GM19328 (cell line): ENCODE measurements around the gene LGALS3BP.

Source experiments
- ATAC-seq: cut with Tn5 transposase; IDR thresholded peaks from one replicate; pipeline ENCODE4 v1.9.1; 2021; ENCODE audit warnings: mild to moderate bottlenecking, moderate library complexity; ENCODE audit not compliant: unreplicated experiment

LGALS3BP gene

DNA sequence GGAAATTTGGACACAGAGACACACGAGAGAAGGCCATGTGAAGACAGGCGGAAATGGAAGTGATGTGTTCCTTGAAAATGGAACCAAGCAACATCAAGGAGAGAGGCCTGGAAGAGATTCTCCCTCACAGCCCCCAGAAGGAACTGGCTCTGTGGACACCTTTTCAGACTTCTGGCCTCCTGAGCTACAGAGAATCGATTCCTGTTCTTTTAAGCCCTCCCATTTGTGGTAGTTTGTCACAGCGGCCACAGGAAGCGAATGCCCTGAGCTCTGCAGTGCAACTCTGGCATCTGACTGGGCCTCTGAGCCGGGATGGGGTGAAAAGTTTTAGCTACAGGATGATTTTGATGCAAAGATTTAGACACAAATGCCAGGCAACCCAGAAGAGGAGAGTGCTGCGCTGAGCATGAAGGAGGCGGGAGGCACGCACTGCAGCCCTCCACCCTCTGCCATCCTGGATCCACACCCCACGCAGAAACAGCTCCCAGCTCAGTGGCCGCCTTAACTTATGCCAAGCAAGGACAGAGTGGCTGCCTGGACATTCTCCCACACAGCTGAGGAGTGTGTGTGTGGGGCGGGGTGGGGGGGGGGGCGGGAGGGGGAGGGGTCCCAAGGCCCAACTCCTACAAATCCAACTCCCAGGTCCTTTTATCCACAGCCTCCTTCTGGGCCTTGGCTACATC lies 56.8 kb downstream of the LGALS3BP start:
- no peak for ATAC-seq

DNA sequence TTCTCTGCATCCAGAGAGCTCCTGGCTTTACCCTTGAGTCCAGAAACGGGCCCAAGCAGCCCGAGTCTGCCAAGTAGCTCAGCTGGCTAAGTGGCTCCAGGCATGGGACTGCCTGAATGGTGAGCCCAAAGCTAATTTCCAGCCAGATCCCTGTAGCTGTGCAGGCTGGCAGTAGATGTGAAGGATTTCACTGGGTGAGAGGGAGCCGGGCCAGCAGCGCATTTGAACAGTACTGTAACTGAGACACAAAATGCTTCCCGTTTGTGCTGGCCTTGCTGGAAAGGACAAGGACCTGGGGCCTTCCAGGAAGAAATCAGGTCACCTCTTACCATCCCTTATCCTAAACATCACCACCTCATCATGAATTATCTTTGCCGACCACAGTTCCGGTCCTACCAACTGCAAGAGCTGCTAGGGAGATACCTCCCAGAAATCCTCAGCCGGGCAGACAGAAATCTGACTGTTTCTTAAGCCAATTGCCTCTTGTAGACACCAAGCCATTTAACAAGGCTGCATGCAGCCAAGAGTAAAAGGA lies 58.2 kb downstream of the LGALS3BP start:
- no peak for ATAC-seq
